ENCODE data around the gene MYO9B.

The MYO9B gene

GRCh38 chr19:17108453-17108784 lies 32.8 kb downstream of the MYO9B start:
- no peak overlapping the region for H3K4me3 ChIP-seq (ENCODE audit: low read length)
- no peak for DNase-seq (ENCODE audit: low read depth, low spot score)

- DNase-seq (ENCODE audit: low read depth, low spot score): no peak
Measured at GRCh38 chr19:17109300-17109699, 33.7 kb downstream of the MYO9B start.

DNA sequence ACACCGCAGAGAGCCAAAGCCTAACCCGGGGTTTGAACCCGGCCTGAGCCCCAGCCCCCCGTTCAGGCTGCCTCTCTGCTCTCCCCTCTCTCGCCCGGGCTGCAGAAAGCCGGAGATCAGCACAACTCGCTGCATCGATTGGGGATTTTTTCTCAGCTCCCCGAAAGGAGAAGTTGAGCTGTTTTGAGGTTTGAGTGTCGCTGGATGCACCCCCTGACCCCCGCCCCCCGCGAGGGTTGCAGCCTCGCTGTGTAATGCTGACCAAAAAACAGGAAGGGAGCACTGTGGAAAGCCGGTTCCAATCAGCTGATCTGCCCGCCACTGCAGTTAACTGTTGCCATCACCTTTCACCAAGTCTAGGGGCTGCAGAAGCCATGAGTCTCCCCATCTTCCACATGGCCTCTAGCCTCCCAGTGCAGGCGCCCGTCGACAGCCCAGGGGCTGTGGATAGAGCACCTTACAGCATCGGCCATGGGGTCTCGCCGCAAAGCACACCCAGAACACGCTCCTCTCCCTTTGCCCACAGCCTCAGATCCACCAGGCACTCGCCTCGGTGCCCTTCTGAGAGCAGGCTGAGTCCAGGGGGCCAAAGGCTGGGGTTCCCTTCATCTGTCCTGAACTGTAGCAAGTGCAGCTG lies 34.5 kb downstream of the MYO9B start:
- no peak overlapping the region for H3K4me3 ChIP-seq (ENCODE audit: low read length)
- no peak for DNase-seq (ENCODE audit: low read depth, low spot score)

More at GRCh38 chr19:17109300-17109699, 33.7 kb downstream of the MYO9B start:
- no peak overlapping the region for H3K4me3 ChIP-seq (ENCODE audit: low read length)

DNA sequence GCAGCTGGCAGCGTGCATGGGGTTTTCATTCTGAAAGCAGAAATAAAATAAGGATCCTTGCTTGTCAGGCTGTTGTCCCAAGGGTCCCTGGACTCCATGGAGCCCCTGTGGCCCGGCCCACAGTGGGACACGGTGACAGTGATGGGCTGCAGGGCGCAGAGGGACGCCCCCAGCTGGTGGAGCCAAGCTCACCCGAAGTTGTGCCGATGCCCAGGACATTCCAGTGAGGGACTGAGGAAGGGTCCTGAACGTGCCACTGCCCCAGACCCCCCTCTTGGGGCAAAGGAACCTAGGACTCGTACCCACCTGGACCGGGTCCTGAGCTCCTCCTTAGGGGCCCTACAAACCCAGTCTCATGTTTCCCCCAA lies 35.0 kb downstream of the MYO9B start:
- no peak for DNase-seq (ENCODE audit: low read depth, low spot score)
- no peak overlapping the region for H3K4me3 ChIP-seq (ENCODE audit: low read length)

- no peak for DNase-seq (ENCODE audit: low read depth, low spot score)
- H3K4me3 ChIP-seq (ENCODE audit: low read length): no peak overlapping the region
Measured at GRCh38 chr19:17111766-17112165, 36.2 kb downstream of the MYO9B start.

DNA sequence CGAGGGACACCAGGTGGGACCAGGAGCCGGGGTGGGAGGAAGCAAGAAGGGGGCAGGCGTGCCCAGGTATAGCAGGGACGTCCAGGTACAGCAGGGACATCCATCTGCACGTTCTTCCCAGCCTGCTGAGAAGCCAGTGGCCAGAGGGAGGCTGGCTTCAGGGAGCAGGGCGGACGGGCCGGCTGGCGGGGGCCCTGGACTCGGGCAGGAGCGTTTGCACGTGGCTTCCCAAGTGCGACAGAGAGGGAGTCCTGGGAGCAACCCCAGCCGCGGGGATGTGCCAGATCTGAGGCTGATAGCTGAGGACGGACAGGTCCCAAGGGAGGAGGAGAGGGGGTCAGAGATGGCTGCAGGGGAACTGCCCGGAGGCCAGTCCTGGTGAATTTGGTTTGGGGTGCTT lies 36.7 kb downstream of the MYO9B start:
- no peak overlapping the region for H3K4me3 ChIP-seq (ENCODE audit: low read length)
- no peak for DNase-seq (ENCODE audit: low read depth, low spot score)

- H3K4me3 ChIP-seq (ENCODE audit: low read length): no peak overlapping the region
- no peak for DNase-seq (ENCODE audit: low read depth, low spot score)
Measured at GRCh38 chr19:17112700-17113099, 37.1 kb downstream of the MYO9B start.

GRCh38 chr19:17113127-17113785 lies 37.7 kb downstream of the MYO9B start:
- H3K4me3 ChIP-seq (ENCODE audit: low read length): no peak overlapping the region
- no peak for DNase-seq (ENCODE audit: low read depth, low spot score)

- no peak for DNase-seq (ENCODE audit: low read depth, low spot score)
- H3K4me3 ChIP-seq (ENCODE audit: low read length): no peak overlapping the region
Measured at GRCh38 chr19:17114414-17114831, 38.8 kb downstream of the MYO9B start.

GRCh38 chr19:17116996-17117702 lies 41.6 kb downstream of the MYO9B start:
- H3K4me3 ChIP-seq (ENCODE audit: low read length): no peak overlapping the region
- DNase-seq (ENCODE audit: low read depth, low spot score): no peak

DNA sequence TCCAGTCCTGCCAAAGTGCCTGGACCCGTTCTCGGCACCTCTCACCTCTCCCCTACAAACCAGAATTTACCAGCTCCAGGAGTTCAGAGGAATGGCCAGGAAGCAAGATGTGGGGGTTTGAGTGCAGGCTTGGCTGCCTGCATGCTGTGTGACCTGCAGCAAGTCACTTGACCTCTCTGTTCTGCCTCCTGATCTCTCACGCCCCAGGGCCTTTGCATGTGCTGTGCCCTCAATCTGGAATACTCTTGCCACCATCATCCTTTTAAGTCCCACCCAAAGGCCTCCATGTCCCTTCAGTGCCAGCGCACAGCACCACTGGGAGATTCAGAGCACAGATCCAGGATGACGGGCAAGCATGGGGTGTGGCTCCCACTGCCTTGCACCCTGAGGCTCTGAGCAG lies 43.4 kb downstream of the MYO9B start:
- H3K4me3 ChIP-seq (ENCODE audit: low read length): no peak overlapping the region
- no peak for DNase-seq (ENCODE audit: low read depth, low spot score)

DNA sequence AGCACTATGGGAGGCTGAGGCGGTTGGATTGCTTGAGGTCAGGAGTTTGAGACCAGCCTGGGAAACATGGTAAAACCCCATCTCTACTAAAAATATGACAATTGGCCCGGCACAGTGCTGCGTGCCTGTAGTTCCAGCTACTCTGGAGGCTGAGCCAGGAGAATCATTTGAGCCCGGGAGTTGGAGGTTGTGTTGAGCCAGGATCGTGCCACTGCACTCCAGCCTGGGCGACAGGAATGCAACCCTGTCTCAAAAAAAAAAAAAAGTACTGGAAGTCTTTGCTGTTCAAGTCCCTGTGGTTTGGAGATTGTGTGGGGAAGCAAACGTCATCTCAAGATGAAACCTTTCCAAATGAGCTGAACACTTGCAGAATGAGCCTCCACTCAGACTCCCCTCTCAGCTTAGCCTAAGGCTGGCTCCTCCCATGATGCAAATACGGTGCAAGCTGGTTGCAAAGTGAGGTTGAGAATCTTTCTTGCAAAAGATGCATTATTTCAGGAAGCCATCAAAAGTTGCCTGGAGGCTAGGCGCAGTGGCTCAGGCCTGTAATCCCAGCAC lies 46.2 kb downstream of the MYO9B start:
- DNase-seq (ENCODE audit: low read depth, low spot score): no peak
- no peak overlapping the region for H3K4me3 ChIP-seq (ENCODE audit: low read length)

- no peak overlapping the region for H3K4me3 ChIP-seq (ENCODE audit: low read length)
- no peak for DNase-seq (ENCODE audit: low read depth, low spot score)
Measured at GRCh38 chr19:17123041-17123440, 47.5 kb downstream of the MYO9B start.

DNA sequence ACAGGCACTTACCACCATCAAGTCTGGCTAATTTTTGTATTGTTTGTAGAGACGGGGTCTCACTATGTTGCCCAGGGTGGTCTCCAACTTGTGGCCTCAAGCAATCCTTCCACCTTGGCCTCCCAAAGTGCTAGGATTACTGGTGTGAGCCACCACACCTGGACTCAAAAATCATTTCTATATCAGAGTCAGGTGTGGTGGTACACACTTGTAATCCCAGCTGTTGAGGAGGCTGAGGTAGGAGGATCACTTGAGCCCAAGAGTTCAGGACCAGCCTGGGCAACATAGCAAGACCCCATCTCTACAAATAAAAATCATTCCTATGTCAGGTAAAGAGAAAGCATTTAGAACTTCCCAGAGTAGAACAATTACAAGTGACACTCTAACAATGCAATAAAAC lies 48.4 kb downstream of the MYO9B start:
- DNase-seq (ENCODE audit: low read depth, low spot score): no peak
- no peak overlapping the region for H3K4me3 ChIP-seq (ENCODE audit: low read length)

- DNase-seq (ENCODE audit: low read depth, low spot score): peak; percentile 71
- H3K4me3 ChIP-seq (ENCODE audit: low read length): peak overlapping the region; percentile 49
Measured at GRCh38 chr19:17125062-17125727, 49.6 kb downstream of the MYO9B start.

DNA sequence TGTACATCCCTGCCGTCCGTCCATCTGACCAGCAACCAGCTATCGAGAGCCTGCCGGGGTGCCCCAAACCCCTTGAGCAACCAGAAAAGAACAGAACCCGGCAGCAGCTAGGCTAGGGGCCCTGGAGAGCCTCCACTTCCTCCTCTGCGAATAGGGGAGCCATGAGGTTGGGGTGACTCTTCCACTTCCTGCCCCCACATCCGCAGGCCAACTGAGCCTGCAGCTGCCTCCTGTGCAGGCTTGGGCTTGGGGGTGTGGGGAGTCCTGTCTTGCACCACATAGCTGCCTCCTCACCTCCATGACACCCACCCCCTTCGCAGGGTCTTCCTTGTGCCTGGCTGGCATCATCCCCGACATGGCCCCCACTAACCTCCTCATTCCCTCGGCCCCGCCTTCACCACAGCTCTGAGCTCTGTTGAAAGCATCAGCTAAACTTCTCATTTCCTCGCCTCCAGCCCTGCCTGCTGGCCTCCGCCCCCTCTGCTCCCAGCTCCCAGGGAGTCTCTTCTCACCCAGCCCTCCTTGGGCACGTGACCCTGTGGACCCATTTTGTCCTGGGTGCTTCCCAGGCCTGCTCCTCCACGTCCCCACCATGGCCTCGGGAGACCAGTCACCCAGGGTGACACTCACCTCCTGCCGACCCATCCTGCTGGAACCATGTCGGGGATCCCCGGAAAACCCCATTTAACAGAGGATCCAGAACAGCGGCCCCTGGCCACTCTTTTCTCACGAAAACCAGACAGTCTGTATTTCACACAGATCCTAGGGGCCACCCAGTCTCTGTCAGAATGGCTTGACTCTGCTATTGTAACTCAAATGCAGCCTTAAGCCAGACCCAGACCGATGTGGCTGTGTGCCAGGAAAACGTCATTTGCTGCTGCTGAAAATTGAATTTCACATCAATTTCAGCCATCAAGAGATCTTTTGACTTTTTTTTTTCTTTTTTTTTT lies 50.4 kb downstream of the MYO9B start:
- peak; percentile 84 for DNase-seq (ENCODE audit: low read depth, low spot score)
- peak overlapping the region; percentile 49 for H3K4me3 ChIP-seq (ENCODE audit: low read length)

DNA sequence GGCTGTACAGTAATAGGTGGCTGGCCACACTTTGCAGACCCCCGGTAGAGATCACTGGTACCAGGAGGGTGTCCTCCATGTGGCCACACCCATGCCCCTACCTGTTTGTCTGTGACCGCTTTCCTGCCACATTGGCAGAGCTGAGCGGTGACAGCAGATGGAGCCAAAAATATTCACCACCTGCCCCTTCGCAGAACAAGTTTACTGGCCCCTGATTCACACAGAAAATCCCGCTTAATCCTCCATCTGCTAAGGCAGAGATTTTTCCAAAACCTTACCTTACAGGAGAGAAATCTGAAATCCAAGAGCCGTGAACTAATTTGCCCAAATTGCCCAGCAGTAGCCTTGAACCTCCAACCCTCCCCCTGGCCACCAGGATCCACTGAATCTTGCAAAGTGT lies 52.1 kb downstream of the MYO9B start:
- H3K4me3 ChIP-seq (ENCODE audit: low read length): no peak overlapping the region
- DNase-seq (ENCODE audit: low read depth, low spot score): no peak

- no peak for DNase-seq (ENCODE audit: low read depth, low spot score)
- H3K4me3 ChIP-seq (ENCODE audit: low read length): no peak overlapping the region
Measured at GRCh38 chr19:17128403-17128802, 52.8 kb downstream of the MYO9B start.

DNA sequence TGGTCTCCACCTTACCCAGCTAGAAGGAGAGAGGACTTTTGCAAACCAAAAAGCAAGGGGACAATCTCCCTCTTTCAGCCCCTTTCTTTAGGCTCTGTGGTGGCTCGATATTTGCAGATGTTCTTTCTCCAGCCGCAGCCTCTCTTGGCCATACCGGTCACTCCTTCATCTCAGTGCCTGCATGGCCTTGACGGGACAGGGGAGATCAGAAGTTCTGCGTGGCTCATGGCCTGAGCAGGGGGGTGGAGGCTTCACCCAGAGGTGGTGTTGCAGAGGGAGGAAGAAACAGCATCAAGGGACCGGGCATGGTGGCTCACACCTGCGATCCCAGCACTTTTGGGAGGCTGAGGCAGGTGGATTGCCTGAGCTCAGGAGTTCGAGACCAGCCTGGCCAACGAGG lies 53.2 kb downstream of the MYO9B start:
- DNase-seq (ENCODE audit: low read depth, low spot score): no peak
- H3K4me3 ChIP-seq (ENCODE audit: low read length): no peak overlapping the region
